ENCODE measurements around the gene DBH. TPM values are rescaled to one million over a fixed set of nuclear protein-coding genes. Genes with fewer than 3 reads are reported as not detected.
A peak's percentile ranks its signal among the peaks of the same experiment; 100 is the strongest.

The DBH gene
- total and polyA plus RNA-seq, 12 donors = 0.24 to 234 (median 19.6) TPM; not detected in 1

DNA sequence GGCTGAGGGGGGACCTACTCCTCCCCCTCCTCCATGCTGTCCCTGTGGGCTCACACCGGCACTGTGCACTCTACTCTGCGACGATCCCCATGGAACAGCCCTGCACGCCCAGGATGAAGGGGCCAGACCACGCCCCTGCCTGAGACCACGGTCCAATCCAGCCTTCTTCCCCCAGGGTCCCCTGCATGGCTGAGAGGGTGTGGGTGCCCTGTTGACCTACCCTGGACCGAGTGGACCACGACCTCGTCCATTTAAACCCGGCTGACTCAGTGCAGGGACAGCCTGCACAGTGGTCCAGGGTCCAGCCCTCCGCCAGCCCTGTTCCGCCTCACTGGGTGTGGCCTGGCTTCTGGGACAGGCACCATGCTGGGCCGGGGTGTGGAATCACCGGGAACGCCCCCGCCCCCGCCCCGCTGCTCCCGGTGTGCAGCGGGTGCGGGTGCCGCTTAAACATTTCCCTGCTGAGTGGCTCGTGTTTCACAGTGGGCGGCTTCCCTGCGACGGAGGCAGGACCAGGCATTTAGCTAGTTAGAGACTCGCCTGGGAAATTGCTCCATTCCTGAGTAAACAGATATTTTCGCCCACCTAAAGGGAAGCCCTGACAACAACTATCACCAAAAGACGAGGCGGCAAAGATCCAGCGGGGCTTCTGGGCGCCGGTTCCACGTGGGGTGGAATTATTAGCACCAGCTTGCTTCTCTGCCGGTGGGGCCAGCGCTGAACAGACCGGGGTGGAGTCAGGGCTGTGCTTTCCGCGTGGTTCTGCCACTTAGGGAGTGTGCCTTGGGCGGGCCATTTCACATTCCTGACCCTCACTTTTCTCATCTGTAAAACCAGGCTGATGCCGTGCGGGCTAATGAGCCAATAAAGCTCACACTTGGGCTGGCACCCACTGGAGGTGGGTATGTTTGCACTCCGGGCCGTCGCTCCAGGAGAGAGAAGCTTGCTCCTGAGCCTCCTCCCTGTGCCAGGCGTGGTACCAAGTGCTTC lies 22.6 kb downstream of the DBH start:
- peaks cover 0 to 9% of the 10 kb centered on the region in 2 donors for H3K4me1 ChIP-seq (replicated peaks in 1 of 2)
- TF ChIP-seq POLR2A (IDR thresholded peaks at IDR 0.05) = no peak
- no peak for TF ChIP-seq CTCF (IDR thresholded peaks at IDR 0.05)
- no peaks in the 10 kb centered on the region for H3K9me3 ChIP-seq (replicated peaks in 1 of 3)
- whole genome bisulfite sequencing, 4 donors = 9 to 32% (median 13%) methylated on average over 21 to 46 of the region's 46 CpGs
- DNase-seq = peak in 4 of 7 donors; percentile 33 to 60 (median 50)
- intact Hi-C loops (cut with DNase I) = no loop called here
- H3K27me3 ChIP-seq = peaks cover 12% of the 10 kb centered on the region
- H3K4me3 ChIP-seq = no peak overlapping the region
- no peaks in the 10 kb centered on the region for H3K36me3 ChIP-seq (replicated peaks in 1 of 2)
- peak overlapping the region in 1 of 5 donors; percentile 61 for H3K27ac ChIP-seq

DNA sequence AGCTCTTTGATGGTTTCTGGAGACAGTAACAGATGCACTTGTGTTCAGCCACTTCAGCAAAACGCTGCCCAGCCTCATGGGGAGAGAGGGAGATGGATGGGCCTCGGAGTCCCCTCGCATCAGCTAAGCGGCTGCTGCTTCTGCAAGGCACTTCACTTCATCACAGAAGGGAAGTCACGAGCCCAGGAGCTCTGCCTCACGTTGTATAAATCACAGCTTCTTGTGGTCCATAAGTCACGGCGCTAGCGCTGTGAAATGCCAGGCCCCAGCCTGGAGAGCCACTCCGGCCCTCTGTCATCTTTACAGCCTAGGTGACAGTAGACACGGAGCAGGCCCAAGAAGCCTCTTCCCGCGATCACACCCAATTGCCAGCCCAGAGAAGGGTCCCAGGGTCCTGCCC lies 23.4 kb downstream of the DBH start:
- Histone ChIP-seq H3K36me3 (replicated peaks in 1 of 2) (no peaks in the 10 kb centered on the region), H3K9me3 (replicated peaks in 1 of 3) (no peaks in the 10 kb centered on the region), H3K4me3 (no peak overlapping the region), H3K27ac (peak overlapping the region in 1 of 5 donors; percentile 61), H3K27me3 (peaks cover 12% of the 10 kb centered on the region), H3K4me1 (replicated peaks in 1 of 2) (peaks cover 0 to 9% of the 10 kb centered on the region in 2 donors)
- intact Hi-C loops (cut with DNase I) = no loop called here
- TF ChIP-seq POLR2A (IDR thresholded peaks at IDR 0.05) (no peak), CTCF (IDR thresholded peaks at IDR 0.05) (no peak)
- no peak for DNase-seq
- WGBS, 4 donors = 50 to 66% (median 58%) methylated on average over 7 to 13 of the region's 13 CpGs

DNA sequence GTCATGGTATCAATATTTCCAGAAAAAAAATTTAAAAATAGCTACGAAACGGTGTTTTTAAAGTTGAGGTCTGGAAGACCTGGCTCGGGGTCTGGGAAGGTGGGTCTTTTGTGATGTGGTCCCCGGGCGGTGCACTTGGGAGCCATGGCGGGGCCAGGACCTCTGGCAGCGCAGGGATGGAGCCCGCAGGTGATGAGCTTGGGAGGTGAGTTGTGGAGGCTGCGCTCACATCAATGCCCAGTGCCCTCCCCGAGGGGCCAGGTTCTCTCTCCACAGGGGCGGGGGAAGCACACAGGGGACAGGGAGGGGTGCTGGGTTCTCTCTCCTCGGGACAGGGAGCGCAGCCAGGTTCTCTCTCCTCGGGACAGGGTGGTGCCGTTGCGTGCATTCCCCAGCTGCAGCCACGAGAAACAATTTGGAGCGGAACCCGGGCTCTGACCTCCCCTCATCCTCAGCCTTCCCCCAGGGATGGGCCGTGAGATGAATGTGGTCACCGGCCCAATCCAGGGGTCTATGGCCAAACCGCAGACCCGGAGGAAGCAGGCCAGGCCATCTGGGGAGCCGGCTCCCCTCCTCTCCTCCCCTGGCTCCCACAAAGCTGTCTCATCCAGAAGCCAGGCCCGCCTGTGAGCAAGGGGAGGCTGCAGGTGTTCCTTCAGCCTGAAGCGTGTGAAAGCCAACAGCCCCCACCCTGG lies 25.8 kb downstream of the DBH start:
- no peak for DNase-seq
- peaks cover 0 to 9% of the 10 kb centered on the region in 2 donors for H3K4me1 ChIP-seq (replicated peaks in 1 of 2)
- intact Hi-C loops (cut with DNase I) = no loop called here
- no peak overlapping the region for H3K27ac ChIP-seq
- H3K36me3 ChIP-seq (replicated peaks in 1 of 2) = no peaks in the 10 kb centered on the region
- WGBS, 4 donors = 75 to 80% (median 78%) methylated on average over 10 to 26 of the region's 26 CpGs
- TF ChIP-seq POLR2A (IDR thresholded peaks at IDR 0.05) (no peak), CTCF (IDR thresholded peaks at IDR 0.05) (no peak)
- H3K9me3 ChIP-seq (replicated peaks in 1 of 3) = no peaks in the 10 kb centered on the region
- no peaks in the 10 kb centered on the region for H3K27me3 ChIP-seq
- H3K4me3 ChIP-seq = no peak overlapping the region

Measured in adrenal gland (tissue), 12 donors.